GM23338 (cell line): ENCODE results near the gene RIPK1. TPM values are rescaled to one million over a fixed set of nuclear protein-coding genes. Genes with fewer than 3 reads are reported as not detected.
"Not testable (repeated sequence)": the region's sequence is repeated elsewhere in the genome, so short reads cannot be mapped to it uniquely, and the experiment has no call there.

Source experiments
- ATAC-seq: fragments of 200-7000 bp; cut with Tn5 transposase; 3 replicates; pipeline ENCODE4 v1.9.1; 2020
- DNase-seq: peaks from one replicate; pipeline ENCODE4 v3.0.0-alpha.2; 2015; ENCODE audit warnings: low spot score
- H2AFZ ChIP-seq: fragments of 200-600 bp; sonication (generic); 2 replicates; pipeline ENCODE4 v1.8.0; 2016; ENCODE audit warnings: antibody characterized with exemption, mild to moderate bottlenecking, moderate library complexity
- H3F3A ChIP-seq: fragments of 200-600 bp; sonication (generic); replicated peaks from 2 replicates; pipeline ENCODE4 v1.8.0; 2017; ENCODE audit warnings: antibody characterized with exemption, mixed run types, low read depth
- H3K27ac ChIP-seq: fragments of 200-600 bp; sonication (generic); 2 replicates; pipeline ENCODE4 v1.6.1; 2016; ENCODE audit warnings: low read depth
- H3K27me3 ChIP-seq: fragments of 200-600 bp; sonication (generic); 2 replicates; pipeline ENCODE4 v1.8.0; 2016; ENCODE audit warnings: mild to moderate bottlenecking, mixed run types, moderate library complexity; ENCODE audit not compliant: insufficient read depth
- H3K36me3 ChIP-seq: fragments of 200-600 bp; sonication (generic); 2 replicates; pipeline ENCODE4 v1.8.0; 2016; ENCODE audit warnings: mild to moderate bottlenecking; ENCODE audit not compliant: insufficient read depth
- H3K4me1 ChIP-seq: fragments of 200-600 bp; sonication (generic); 2 replicates; pipeline ENCODE4 v1.8.0; 2016; ENCODE audit warnings: mild to moderate bottlenecking, moderate library complexity; ENCODE audit not compliant: insufficient read depth
- H3K4me2 ChIP-seq: fragments of 200-600 bp; sonication (generic); 2 replicates; pipeline ENCODE4 v1.7.1; 2017; ENCODE audit warnings: mixed run types
- H3K4me3 ChIP-seq: fragments of 200-600 bp; sonication (generic); 2 replicates; pipeline ENCODE4 v1.6.1; 2016; ENCODE audit warnings: mixed run types
- H3K79me2 ChIP-seq: fragments of 200-600 bp; sonication (generic); replicated peaks from 2 replicates; pipeline ENCODE4 v1.8.0; 2017; ENCODE audit warnings: mild to moderate bottlenecking; ENCODE audit not compliant: insufficient read depth
- H3K9me2 ChIP-seq: fragments of 200-600 bp; sonication (generic); 2 replicates; pipeline ENCODE4 v1.8.0; 2017; ENCODE audit not compliant: insufficient read depth
- H4K20me1 ChIP-seq: fragments of 200-600 bp; sonication (generic); replicated peaks from 2 replicates; pipeline ENCODE4 v1.8.0; 2017; ENCODE audit warnings: mild to moderate bottlenecking; ENCODE audit not compliant: insufficient read depth
- H3K27ac Mint-ChIP-seq: 2 replicates; pipeline ENCODE4 v1.8.0; 2020; ENCODE audit warnings: inconsistent platforms, mild to moderate bottlenecking, moderate library complexity, mixed read lengths
- H3K27me3 Mint-ChIP-seq: 3 replicates; pipeline ENCODE4 v1.8.0; 2022; ENCODE audit warnings: low read depth, mild to moderate bottlenecking, moderate library complexity, mixed read lengths, inconsistent platforms; ENCODE audit not compliant: insufficient read depth, poor library complexity
- H3K36me3 Mint-ChIP-seq: 3 replicates; pipeline ENCODE4 v1.8.0; 2021; ENCODE audit warnings: low read depth, mild to moderate bottlenecking, inconsistent platforms, moderate library complexity, mixed read lengths
- H3K4me1 Mint-ChIP-seq: 3 replicates; pipeline ENCODE4 v1.8.0; 2020; ENCODE audit warnings: mild to moderate bottlenecking, inconsistent platforms, mixed read lengths
- H3K4me3 Mint-ChIP-seq: 3 replicates; pipeline ENCODE4 v1.8.0; 2021; ENCODE audit warnings: moderate library complexity, mild to moderate bottlenecking, inconsistent platforms, mixed read lengths
- H3K9me3 Mint-ChIP-seq: 3 replicates; pipeline ENCODE4 v1.8.0; 2020; ENCODE audit warnings: moderate library complexity, mild to moderate bottlenecking, inconsistent platforms, mixed read lengths
- ZNF462 ChIP-seq: fragments of 250-450 bp; sonication (Bioruptor Pico); IDR thresholded peaks from 2 replicates; pipeline ENCODE4 v1.5.0; 2020; ENCODE audit warnings: mild to moderate bottlenecking, moderate library complexity
- polyA plus RNA-seq: library from polyadenylated mRNA; unstranded; fragments of >200 nt; fragmentation: Nextera tagmentation; extraction: Ambion mirVana; gene quantifications from 2 replicates; pipeline ENCODE4 v1.2.1, GENCODE V29; 2016
- total RNA-seq: library from RNA; depleted of rRNA; stranded (reverse); fragments of >200 nt; shearing (Covaris generic); gene quantifications from 2 replicates; pipeline ENCODE4 v1.2.3, GENCODE V29; 2014

RIPK1 gene
- total and polyA plus RNA-seq, 2 experiments from 2014 or later = 5.7 to 19.4 TPM

- H3K27ac Mint-ChIP-seq = no peak overlapping the region
- peaks cover 20% of the 10 kb centered on the region; the same call in 2 of the 3 replicates for H3K9me3 Mint-ChIP-seq
- peaks cover 17% of the 10 kb centered on the region for H3K27me3 Mint-ChIP-seq
- Histone ChIP-seq H3F3A (peaks cover 25% of the 10 kb centered on the region), H4K20me1 (no peaks in the 10 kb centered on the region), H3K4me1 (peaks cover 44% of the 10 kb centered on the region), H3K36me3 (no peaks in the 10 kb centered on the region), H3K79me2 (no peaks in the 10 kb centered on the region), H2AFZ (0 out of 2 replicates have a peak overlapping the region, but pooled peaks have one; percentile 59), H3K4me2 (no peak overlapping the region), H3K27me3 (no peaks in the 10 kb centered on the region), H3K27ac (no peak overlapping the region; the same call in 1 of the 2 replicates), H3K9me2 (no peaks in the 10 kb centered on the region), H3K4me3 (no peak overlapping the region)
- ATAC-seq (no peak), DNase-seq (no peak)
- H3K4me3 Mint-ChIP-seq = no peak overlapping the region; the same call in 2 of the 3 replicates
- H3K36me3 Mint-ChIP-seq = peaks cover 34% of the 10 kb centered on the region
- peaks cover 53% of the 10 kb centered on the region for H3K4me1 Mint-ChIP-seq
- no peak for TF ChIP-seq ZNF462 (CRISPR knock-in tag)
These were observed 41.3 kb upstream of the RIPK1 start for GRCh38 chr6:3026791-3027626.

- not testable (repeated sequence) for H3K36me3 ChIP-seq, H3K27ac Mint-ChIP-seq, H2AFZ ChIP-seq, H3K9me2 ChIP-seq, H3K27ac ChIP-seq, H3K79me2 ChIP-seq, H3K4me3 Mint-ChIP-seq, H3K27me3 ChIP-seq, DNase-seq, ATAC-seq, H3K4me2 ChIP-seq, H3K4me3 ChIP-seq, H4K20me1 ChIP-seq
- H3K9me3 Mint-ChIP-seq = peaks cover 12% of the 10 kb centered on the region; the same call in 2 of the 3 replicates
- H3F3A ChIP-seq = peaks cover 22% of the 10 kb centered on the region
- peaks cover 48% of the 10 kb centered on the region for H3K4me1 Mint-ChIP-seq
- H3K36me3 Mint-ChIP-seq = peaks cover 24% of the 10 kb centered on the region
- H3K4me1 ChIP-seq = peaks cover 33% of the 10 kb centered on the region
- peaks cover 17% of the 10 kb centered on the region for H3K27me3 Mint-ChIP-seq
These were observed 40.1 kb upstream of the RIPK1 start for GRCh38 chr6:3028156-3028555.
